COLO829 (cell line): ENCODE results near the gene RNASEH2B.

Experiments used
- DNase-seq: peaks from one replicate; pipeline ENCODE4 v3.0.0; 2012; ENCODE audit warnings: low spot score

Gene RNASEH2B

GRCh38 chr13:50940509-50940908 lies 30.9 kb downstream of the RNASEH2B start:
- no peak for DNase-seq

GRCh38 chr13:50941146-50941545 lies 31.6 kb downstream of the RNASEH2B start:
- DNase-seq, result no peak

DNA sequence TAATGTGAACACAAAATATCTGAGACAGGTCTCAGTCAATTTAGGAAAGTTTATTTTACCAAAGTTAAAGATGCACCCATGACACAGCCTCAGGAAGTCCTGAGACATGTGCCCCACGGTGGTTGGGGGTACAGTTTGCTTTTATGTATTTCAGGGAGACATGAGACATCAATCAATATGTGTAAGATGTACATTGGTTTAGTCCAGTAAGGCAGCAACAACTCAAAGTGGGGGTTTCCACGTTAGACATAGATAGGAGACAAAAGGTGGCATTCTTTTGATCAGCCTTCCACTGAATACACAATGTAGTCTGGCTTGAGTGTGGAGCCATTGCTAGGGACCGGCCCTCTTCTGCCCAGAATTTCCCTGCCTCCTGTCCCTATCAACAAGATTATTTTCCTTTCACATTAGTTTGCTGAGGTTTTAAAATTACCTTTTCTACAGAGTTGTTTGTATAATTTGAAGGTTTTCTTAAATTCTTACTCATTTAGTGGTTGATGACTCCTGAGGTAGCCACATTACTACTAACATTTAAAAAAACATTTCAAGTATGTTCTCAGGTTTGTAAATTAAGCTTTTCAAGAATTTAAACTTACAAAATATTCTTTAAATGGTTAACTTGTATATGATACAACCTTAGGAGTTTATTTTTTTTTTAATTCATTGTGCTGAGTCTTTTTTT lies 33.2 kb downstream of the RNASEH2B start:
- DNase-seq, result no peak

DNA sequence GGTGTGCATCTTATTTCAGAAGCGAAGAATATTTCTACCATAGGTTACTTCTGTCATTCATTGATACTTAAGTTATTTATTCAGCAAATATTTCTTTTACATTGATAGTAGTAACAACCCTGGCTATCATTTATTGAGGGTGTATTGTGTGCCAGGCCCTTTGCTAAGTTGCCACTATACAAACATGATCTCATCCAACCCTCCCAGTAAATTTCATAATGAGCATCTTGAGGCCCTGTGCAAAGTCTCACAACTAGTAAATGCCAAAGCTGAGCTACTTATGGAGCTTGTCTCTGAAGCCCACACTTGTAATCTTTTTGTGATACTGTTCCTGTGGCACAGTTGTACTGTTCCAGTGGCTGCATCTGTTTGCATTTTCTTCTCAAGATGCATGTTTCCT lies 36.1 kb downstream of the RNASEH2B start:
- no peak for DNase-seq

- no peak for DNase-seq
These were observed 39.0 kb downstream of the RNASEH2B start for GRCh38 chr13:50948601-50949000.

DNA sequence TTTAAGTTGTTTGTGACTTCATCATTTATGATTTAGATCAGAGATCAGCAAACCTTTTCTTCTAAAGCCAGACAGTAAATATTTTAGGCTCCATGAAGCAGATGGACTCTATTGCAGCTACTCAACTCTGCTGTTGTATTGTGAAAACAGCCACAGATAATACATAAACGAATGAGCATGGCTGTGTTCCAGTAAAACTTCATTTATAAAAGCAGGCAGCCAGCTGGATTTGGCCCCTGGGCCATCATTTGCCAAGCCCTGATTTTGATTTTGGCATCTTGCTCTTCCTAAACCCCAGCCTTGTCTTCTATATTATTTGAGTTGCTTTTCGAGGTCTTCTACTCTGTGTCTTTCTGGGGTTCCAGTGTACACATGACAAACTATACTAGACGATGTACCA lies 41.3 kb downstream of the RNASEH2B start:
- DNase-seq, result no peak

- DNase-seq, result no peak
These were observed 41.8 kb downstream of the RNASEH2B start for GRCh38 chr13:50951366-50951765.

- DNase-seq, result no peak
These were observed 45.6 kb downstream of the RNASEH2B start for GRCh38 chr13:50955241-50955640.

DNA sequence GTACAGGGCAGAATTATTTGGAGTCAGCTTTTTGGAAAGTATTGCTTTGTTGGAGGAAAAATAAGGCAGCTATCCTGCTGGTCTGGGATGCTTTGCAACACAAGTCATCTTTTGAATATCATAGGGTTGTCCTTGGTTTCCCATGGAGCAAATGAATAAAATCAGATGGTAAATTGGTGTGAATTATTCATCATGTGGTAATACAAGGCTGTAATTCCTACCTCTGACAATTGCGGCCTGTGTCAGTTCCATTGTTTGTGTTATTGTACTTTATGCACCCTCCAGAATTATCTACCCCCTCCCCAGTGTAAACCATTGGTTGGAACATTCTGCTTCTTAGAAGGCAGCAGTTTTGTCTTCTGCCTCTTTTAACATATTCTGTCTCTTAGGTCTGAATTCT lies 46.2 kb downstream of the RNASEH2B start:
- DNase-seq, result no peak

DNA sequence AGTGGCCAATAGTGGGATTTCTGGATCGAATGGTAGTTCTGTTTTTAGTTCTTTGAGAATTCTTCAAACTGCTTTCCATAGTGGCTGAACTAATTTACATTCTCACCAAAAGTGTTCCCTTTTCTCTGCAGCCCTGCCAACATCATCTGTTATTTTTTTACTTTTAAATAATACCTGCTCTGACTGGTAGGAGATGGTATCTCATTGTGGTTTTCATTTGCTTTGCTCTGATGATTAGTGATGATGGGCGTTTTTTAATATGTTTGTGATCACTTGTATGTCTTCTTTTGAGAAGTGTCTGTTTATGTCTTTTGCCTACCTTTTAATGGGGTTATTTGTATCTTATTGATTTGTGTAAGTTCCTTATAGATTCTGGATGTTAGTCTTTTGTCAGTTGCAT lies 48.0 kb downstream of the RNASEH2B start:
- DNase-seq, result no peak

DNA sequence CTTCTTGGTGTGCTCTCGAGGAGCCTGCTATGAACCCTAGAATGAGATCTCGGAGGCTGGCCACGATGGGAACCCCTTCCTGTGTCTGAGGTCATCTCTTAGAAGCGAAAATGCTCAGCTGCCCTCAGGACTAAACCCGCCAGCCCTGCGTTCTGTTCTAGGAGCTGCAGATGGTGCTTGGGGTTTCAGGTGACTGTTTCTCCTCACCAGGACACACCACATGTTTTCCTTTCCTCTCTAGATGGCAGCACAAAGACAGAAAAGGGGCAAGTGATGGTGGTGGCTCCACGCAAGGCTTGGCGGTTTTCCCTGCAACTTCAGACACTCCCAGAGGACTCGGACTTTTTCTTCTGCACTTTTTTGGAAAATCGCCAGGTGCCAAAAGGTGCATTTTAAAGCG lies 60.1 kb downstream of the RNASEH2B start:
- DNase-seq, result no peak

DNA sequence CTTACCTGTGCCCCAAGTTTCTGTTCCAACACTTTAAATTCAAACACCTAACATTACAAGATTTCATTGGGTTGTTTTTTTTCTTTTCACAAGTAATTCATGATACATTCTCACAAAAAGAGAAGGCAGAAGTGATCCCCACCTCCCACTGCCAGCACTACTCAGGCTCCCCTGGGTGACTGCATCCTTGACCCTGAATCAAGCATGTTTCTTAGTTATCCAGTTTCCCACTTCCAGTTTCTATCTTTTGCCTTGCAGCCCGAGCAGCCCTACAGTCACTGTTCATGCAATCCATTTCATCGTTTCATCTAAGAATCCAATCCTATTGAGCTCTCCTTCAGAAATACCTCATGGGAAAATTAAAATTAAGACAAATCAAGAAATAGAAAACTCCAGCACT lies 61.4 kb downstream of the RNASEH2B start:
- DNase-seq, result no peak

DNA sequence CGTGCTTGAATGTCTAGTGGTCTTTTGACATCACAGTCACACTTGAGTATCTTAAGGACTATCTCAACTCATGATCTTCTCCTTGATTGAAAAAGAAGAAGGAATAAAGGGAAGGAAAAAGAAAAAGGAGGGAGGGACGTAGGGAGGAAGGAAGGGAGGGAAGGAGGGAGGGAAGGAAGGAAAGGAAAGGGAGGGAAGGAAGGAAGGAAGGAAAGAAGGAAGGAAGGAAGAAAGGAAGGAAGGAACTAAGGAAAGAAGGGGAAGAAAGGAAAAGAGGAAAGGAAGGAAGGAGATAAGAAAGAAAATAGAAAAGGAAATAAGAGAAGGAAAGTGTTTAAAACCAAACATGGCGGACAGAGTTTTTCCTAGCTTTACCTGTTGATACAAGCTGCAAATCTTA lies 64.7 kb downstream of the RNASEH2B start:
- no peak for DNase-seq

DNA sequence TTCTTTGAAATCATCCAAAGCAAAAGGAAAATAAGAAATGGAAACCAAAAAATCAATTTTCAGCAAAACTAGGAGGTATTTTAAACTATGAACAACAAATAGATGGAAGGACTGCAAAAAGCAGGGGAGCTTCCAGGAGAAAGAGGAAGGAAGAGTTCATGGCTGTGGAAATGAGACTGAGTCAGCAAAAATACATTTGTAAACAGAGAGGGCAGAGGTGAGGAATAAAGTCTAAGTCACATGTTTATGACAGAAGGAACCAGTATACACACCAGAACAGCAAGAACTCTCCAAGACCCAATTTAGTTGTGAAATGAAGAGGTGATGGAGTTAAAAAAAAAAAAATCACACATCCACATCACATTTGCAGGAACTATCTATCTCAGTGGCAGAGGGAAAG lies 69.6 kb downstream of the RNASEH2B start:
- no peak for DNase-seq

GRCh38 chr13:50981686-50982085 lies 72.1 kb downstream of the RNASEH2B start:
- no peak for DNase-seq

DNA sequence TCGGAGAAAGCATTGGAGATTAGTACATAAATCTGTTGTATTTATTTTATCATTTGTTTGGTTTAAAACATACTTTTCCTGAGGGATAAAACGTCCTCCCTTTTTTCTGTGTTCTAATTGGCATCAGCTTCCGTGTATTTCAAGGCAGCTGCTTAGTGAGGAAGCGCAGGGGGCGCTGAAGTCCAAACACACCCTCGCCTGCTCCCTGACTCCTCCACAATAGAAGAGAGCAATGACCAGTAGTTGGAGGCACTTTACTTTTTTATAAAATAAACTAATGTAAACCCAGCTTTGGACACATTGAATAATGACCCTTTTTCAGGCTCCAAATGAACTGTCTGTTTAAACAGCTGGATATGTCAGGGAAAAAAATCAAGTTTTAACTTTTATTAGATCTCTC lies 79.9 kb downstream of the RNASEH2B start:
- DNase-seq, result no peak

DNA sequence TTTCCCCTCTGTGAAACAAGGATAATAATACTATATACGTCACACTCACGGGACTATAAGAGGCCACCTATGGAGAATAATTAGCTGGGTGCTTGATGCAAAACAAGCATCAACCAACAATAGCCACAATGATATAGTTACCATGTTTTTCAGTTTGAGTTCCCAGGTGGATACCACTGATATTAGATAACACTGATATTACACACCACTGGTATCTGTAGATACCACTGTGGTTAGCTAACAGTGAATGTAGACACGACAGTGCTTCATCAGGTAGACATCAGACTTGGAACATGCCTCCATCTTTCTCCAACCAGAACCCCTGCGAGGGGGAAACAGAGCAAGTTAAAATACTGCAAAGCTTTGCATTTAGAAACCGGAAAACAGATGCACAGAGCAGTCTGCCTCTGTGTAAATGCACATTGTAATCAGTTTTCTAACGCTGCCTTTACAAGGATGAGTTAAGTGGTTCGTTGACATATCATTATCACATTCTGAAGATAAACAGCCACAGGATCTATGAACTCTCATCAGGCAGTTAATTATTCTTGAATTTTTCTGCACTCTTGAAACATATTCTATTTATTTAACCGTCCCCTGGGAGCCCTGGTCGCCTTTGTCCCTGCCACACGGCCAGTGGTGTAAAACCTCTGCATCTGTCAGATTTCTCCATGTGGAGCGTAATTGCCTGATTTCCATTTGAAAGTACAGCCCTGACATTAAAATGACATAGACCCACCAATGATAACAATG lies 80.7 kb downstream of the RNASEH2B start:
- no peak for DNase-seq

DNA sequence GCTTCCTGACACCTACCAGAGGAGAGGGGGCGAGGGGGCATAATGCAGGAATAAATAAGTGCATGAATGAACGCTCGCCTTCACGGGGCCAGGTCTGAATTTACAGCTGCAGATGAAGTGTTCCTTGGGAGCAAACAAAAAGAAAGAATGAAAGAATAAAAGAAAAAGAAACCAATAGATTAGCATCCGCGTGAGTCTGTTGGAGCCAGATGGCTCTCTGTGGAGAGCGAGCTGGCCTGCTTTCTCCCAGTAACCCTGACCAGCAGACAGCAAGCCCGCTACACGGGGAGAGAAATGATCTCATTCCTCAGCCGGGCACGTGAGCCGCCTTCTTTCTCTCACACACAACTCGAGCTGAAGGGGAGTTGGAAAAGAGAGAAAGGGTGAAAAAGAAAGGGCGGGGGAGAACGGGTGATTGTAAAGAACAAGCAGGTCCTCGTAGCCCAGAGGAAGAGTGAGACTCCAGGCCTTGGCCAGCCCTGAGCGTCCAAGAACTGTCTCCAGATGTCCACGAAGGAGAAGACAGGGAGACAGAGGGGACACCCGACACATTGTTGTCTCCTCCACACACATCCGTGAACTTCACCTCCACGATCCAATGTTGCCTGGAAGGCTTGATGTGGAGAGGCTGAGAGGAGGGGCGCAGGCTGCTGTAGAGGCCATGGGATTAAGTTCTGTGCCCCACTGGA lies 81.4 kb downstream of the RNASEH2B start:
- no peak for DNase-seq

GRCh38 chr13:50991579-50992521 lies 82.3 kb downstream of the RNASEH2B start:
- DNase-seq, result no peak

GRCh38 chr13:50993371-50993770 lies 83.8 kb downstream of the RNASEH2B start:
- DNase-seq, result no peak

DNA sequence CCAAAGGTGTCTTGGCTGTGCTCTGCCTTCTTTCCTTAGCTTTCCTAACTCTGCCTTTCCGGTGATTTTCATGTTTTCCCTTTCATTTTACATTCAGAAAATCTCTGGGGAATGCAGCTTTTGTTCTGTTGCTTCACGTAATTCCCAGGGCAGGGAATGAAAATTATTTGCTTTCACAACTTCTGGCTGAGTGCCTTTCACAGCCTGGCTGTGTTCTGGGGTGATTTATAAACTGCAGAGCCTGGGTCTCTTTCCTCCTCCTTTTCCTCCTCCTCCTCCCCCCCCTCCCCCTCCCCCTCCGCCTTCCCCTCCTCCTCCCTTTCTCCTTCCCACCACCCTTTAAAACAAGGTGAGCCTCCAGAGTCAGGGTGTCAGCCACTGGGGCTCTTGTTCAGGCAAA lies 84.3 kb downstream of the RNASEH2B start:
- DNase-seq, result no peak

- no peak for DNase-seq
These were observed 85.1 kb downstream of the RNASEH2B start for GRCh38 chr13:50994651-50995050.
